Right ventricle myocardium inferior (tissue), 1 donor: ENCODE results near the gene ABCB4. TPM values are rescaled to one million over a fixed set of nuclear protein-coding genes. Genes with fewer than 3 reads are reported as not detected.

ENCODE experiments used
- ATAC-seq: fragments of 200-7000 bp; cut with Tn5 transposase; one replicate; pipeline ENCODE4 v1.9.1; 2020; ENCODE audit warnings: mild to moderate bottlenecking, moderate library complexity
- DNase-seq: peaks from one replicate; pipeline ENCODE4 v3.0.0; 2021; ENCODE audit errors: missing footprints
- intact Hi-C: fragments of 100-400 bp; cut with DNase I; formaldehyde crosslinking; loops from one replicate; pipeline ENCODE4 v1.11.0; 2022
- total RNA-seq: library from RNA; stranded (reverse); fragmentation: NEBNext Ultra II Directional; extraction: Animal tissue kit (Norgen Biotek cat#: 25700); gene quantifications from one replicate; pipeline ENCODE4 v1.2.1, GENCODE V29; 2021
- donor health status: DM: no; HTN: yes; CAD: no; lungs with severe emphysema.

Gene ABCB4
- total RNA-seq, 1 donor from 2014 or later = 4.4 TPM

- intact Hi-C loops = no loop called here
- DNase-seq = no peak
- no peak for ATAC-seq
Observed at GRCh38 chr7:87375662-87376435, 99.6 kb downstream of the ABCB4 start.

DNA sequence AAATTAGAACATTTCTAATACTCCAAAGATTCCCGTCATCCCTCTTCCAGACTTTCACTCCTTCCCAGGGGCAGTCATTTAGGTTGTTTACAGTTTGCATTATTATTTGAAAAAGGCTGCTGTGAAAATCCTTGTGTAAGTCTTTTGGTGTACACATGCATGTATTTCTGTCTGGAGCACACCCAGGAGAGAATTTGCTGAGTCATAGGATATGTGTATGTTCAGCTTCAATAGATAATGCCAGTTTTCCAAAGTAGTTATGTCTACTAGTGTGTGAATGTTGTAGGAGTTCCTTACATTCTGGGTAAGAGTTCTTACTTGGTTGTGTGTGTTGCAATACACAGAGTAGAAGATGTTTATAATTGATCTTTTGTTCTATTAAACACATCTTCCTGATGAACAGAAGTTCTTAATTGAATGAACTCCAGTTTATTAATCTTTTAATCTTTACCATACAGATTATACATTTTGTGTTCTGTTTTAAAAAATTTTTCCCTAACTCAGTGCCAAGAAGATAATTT, 104.8 kb downstream of the ABCB4 start:
- ATAC-seq (no peak), DNase-seq (no peak)
- intact Hi-C loops = no loop called here

- DNase-seq (no peak), ATAC-seq (no peak)
- intact Hi-C loops = no loop called here
Observed at GRCh38 chr7:87369216-87369615, 106.3 kb downstream of the ABCB4 start.

- ATAC-seq = no peak
Observed at GRCh38 chr7:87364246-87364645, 111.2 kb downstream of the ABCB4 start.

GRCh38 chr7:87363342-87363741, 112.1 kb downstream of the ABCB4 start:
- intact Hi-C loops = no loop called here
- no peak for DNase-seq
- ATAC-seq = no peak

More at GRCh38 chr7:87364246-87364645, 111.2 kb downstream of the ABCB4 start:
- intact Hi-C loops = no loop called here
- no peak for DNase-seq

DNA sequence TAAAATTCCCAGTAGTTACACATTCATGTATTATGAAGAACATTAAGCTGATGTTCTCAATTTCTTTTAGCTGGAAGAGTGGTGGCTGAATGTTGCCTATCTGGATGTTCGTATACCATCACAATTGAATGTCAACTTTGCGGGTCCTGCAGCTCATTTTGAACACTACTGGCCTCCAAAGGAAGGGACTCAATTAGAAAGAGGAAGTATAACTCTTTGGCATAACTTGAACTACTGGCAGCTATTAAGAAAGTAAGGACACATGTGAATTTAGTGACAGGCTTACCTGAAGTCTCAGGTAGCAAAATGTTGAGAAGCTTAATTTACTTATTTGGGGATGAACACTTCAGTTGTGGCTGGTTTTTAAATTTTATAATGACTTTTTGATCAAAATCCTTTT, 114.2 kb downstream of the ABCB4 start:
- ATAC-seq = no peak
- intact Hi-C loops = no loop called here
- DNase-seq = no peak

DNA sequence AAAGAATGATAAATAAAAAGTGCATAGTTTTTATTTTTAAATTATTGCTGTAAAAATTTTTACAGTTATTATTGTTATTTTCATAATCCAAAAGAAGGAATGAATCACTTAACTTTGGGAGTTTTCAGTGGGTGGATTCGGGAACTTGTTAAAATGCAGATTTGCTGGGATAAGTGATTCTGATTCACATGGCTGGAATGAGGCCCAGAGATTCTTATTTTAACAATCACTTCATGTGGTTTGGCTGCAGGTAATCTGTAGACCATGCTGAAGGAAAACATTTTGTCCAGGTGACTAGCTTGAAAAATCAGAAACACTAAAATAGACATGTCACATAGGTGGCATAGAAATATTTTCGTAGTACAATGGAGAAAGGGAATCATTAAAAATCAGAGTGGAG, 116.1 kb downstream of the ABCB4 start:
- intact Hi-C loops = no loop called here

GRCh38 chr7:87356448-87356847, 119.0 kb downstream of the ABCB4 start:
- no peak for ATAC-seq
- intact Hi-C loops = no loop called here
- no peak for DNase-seq

More for the DNA sequence above, 116.1 kb downstream of the ABCB4 start:
- ATAC-seq = no peak
- DNase-seq = no peak

DNA sequence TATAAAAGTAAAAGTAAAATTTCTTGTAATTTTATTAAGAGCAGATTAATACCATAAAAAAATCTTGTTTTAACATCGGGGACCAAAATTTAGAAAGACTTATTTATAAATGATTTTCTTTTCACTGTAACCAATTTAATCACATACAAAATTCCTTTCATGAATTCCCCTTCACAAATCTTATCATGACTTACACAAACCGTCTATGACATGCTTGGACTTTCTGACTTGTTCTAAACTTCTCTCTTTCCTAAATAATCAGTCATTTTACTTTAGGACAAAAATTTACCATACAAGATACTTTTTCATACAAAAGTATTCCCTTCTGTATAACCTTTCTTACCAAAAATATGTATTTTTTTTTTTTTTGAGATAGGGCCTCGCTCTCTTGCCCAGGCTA, 120.7 kb downstream of the ABCB4 start:
- intact Hi-C loops = no loop called here

More for the DNA sequence above, 120.7 kb downstream of the ABCB4 start:
- no peak for ATAC-seq
- no peak for DNase-seq

Other genes starting within 250 kb of the ABCB4 start
- gene CROT, start 130.0 kb downstream of the ABCB4 start, total RNA-seq = 6.9 TPM
- gene ABCB1, start 125.2 kb upstream of the ABCB4 start, total RNA-seq = 4.5 TPM
- 1.0 TPM for gene RUNDC3B, start 152.7 kb upstream of the ABCB4 start, total RNA-seq